HT1080 (cell line): ENCODE data around the gene MAP3K21. TPM values are rescaled to one million over a fixed set of nuclear protein-coding genes. Genes with fewer than 3 reads are reported as not detected.
A peak's percentile ranks its signal among the peaks of the same experiment; 100 is the strongest.

Experiments
- DNase-seq: peaks from one replicate; pipeline ENCODE4 v3.0.0-alpha.2; 2015; ENCODE audit warnings: low read depth
- total RNA-seq: library from RNA; depleted of rRNA; stranded (reverse); fragments of >200 nt; shearing (Covaris generic); gene quantifications from 2 replicates; pipeline ENCODE4 v1.2.3, GENCODE V29; 2014

The MAP3K21 gene
- total RNA-seq, 1 experiment from 2014 or later = 6.1 TPM

GRCh38 chr1:233326319-233326718 lies 1.2 kb upstream of the MAP3K21 start:
- no peak for DNase-seq

DNA sequence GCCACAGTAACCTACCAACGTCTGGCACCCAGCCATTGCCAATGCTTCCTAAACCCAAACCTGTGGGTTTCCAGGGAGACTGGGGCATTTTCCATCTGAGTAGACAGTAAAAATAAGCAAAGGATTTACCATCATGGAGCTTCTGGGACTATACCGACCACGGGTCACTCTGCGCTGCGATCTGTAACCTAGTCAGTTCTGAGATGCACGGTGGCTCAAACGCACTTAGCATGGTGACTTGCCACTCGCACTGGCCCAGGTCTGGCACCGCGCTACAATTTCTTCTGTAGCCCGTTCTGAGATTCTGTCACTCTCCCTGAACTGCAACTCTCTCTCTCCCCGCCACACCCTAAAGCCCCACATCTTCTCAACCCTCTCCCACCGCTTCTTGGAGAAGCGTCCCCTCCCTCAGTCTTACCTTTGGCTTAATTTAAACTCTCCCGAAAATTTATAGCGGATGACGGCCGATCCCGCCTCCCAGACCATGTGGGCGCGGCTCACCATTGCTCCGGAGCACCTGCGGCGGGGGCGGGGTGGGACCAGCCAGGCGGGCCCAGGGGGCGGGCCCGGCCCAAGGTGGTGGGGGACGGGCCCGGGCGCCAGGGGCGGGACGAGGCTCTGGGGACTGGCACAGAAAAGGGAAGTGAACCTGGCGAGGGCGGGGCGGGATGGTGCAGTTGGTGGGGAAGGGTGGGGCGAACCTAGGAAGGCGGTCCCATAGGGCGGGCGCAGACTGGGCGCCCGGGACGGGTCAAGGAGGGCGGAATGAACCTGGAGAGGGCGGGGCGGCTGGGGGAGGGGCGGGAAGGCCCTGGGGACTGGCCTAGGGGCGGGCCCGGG lies 493 bp upstream of the MAP3K21 start:
- peak; percentile 68 for DNase-seq

GRCh38 chr1:233328142-233328921 lies 808 bp downstream of the MAP3K21 start:
- DNase-seq = peak; percentile 3

GRCh38 chr1:233331676-233332519 lies 4.4 kb downstream of the MAP3K21 start:
- no peak for DNase-seq

DNA sequence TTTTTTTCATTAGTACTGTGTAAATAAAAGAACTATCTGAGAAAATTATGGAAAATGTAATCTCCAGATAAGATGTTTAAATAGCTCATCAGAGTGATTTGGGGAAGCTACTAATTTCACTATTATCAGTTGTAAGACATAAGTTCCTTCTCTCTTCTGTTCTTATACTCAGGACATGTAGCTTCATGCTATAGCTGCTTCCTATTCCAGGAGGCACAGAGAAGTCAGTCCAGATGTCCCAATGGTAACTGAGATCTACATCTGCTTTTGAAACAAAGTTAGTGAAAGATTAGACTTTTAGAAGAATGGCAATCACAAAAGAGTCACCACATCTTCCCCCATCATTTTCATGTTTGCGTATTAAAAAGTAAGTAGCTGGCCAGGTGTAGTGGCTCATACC lies 5.6 kb downstream of the MAP3K21 start:
- DNase-seq = no peak

- no peak for DNase-seq
Measured at GRCh38 chr1:233334092-233334491, 6.6 kb downstream of the MAP3K21 start.

GRCh38 chr1:233336554-233337456 lies 9.3 kb downstream of the MAP3K21 start:
- no peak for DNase-seq

DNA sequence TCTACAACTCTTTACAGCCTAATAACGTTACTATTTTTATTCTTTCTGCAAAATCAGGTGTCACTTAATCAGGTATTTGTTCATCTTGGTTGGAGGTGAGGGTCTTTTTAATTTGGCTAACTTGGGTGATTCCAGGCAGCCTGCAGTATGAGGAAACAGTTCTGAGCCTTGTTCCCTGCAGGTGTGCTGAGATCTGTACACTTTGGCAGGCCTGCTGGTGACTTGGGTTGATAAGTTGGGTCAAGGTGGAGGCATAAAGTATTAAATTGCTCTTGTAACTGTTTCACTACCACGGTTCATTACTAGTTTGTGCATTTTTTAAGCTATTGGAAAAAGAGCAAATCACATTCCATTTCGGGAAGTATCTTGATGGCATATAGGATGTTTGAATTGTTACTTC lies 10.0 kb downstream of the MAP3K21 start:
- DNase-seq = no peak

- no peak for DNase-seq
Measured at GRCh38 chr1:233338102-233338501, 10.6 kb downstream of the MAP3K21 start.

GRCh38 chr1:233340031-233340555 lies 12.6 kb downstream of the MAP3K21 start:
- no peak for DNase-seq

DNA sequence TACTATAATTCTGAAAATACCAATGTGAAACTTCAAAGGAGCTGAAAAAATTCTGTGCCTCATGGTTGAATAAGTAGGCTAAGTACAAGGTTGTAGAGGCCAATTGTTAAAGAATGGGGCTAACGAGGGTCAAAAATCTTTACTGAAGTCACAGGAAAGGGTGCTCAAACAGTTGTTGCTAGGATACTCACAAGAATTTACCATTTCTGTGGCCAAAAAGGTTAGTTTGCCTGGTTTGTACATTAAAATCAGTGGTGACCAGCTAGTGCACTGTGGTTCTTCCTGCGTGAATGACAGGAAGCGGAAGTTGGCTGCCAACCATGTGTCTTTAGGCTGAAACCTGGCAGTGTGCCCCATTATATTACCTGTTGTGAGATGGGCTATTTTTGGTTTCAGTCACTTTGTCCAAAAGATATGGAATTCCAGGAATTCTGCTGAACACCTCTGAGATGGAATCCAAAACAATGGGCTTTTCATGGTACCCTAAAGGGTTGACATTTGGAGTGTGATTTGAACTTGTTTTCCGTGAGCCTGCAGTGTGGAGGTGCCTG lies 13.5 kb downstream of the MAP3K21 start:
- DNase-seq = no peak

DNA sequence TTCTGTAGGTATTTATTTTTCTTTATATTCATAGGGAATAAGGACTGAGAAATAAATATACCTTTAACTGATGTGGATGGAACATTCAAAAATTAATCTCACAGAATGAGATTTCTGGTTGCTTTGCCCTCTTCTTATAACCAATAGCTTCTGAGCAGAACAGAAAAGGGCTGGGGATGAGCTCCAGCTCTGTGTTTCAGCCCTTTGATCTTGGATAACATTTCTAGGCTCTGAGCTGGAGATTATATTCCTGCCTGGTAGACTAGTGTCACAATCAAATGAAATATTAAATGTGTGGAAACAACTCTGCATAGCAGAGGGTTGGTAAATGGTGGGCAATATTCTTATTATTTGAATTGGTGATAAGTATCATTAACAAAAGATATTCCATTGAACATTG lies 14.6 kb downstream of the MAP3K21 start:
- DNase-seq = no peak

- DNase-seq = no peak
Measured at GRCh38 chr1:233343262-233343661, 15.7 kb downstream of the MAP3K21 start.

GRCh38 chr1:233347338-233347737 lies 19.8 kb downstream of the MAP3K21 start:
- DNase-seq = no peak

GRCh38 chr1:233349137-233349536 lies 21.6 kb downstream of the MAP3K21 start:
- DNase-seq = no peak

GRCh38 chr1:233354983-233355382 lies 27.5 kb downstream of the MAP3K21 start:
- no peak for DNase-seq

- DNase-seq = no peak
Measured at GRCh38 chr1:233355841-233356704, 28.5 kb downstream of the MAP3K21 start.

GRCh38 chr1:233356705-233356987 lies 29.1 kb downstream of the MAP3K21 start:
- no peak for DNase-seq
